ENCODE results near the gene ADAM15.

The ADAM15 gene

GRCh38 chr1:155073377-155074242 lies 22.5 kb downstream of the ADAM15 start:
- DNase-seq: peak; percentile 14

DNA sequence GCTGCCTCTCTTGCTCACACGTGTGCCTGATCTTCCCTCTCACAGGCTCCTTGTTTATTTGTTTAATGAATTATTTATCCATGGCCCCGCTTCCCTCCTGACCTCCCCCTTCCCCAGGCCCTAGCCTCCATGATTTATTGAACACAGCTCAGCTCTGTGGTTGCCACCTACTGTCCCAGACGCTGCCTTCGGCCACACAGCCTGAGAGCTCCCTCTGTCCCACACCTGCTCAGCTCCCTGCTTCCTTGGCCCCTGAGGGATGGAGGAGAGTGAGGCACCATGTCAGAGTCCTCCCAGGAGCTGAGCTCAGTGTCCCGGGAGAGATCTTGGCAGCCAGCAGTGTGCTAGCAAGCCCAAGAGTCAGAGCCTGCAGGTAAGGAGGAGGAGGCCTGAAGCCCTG lies 24.4 kb downstream of the ADAM15 start:
- DNase-seq: no peak

GRCh38 chr1:155076371-155076770 lies 25.3 kb downstream of the ADAM15 start:
- no peak for DNase-seq

DNA sequence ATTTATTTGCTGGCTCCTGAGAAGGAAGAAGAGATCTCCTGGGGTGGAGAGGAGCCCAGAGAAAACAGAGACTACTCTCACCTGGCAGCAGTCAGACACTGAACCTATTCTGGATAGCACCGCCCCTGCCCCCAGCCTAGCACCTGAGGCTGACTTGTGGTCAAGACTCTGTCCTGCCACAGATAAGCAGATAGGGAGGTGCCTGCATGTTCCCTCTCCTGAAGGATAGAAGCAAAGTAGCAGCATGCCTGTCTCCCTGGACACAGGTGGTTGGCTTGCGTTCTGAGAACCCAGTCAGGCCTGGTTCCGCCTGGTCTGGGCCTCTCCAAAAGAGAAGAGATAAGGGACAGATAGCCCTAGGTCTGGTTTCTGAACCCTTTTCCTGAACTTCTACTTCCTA lies 26.2 kb downstream of the ADAM15 start:
- DNase-seq: no peak

DNA sequence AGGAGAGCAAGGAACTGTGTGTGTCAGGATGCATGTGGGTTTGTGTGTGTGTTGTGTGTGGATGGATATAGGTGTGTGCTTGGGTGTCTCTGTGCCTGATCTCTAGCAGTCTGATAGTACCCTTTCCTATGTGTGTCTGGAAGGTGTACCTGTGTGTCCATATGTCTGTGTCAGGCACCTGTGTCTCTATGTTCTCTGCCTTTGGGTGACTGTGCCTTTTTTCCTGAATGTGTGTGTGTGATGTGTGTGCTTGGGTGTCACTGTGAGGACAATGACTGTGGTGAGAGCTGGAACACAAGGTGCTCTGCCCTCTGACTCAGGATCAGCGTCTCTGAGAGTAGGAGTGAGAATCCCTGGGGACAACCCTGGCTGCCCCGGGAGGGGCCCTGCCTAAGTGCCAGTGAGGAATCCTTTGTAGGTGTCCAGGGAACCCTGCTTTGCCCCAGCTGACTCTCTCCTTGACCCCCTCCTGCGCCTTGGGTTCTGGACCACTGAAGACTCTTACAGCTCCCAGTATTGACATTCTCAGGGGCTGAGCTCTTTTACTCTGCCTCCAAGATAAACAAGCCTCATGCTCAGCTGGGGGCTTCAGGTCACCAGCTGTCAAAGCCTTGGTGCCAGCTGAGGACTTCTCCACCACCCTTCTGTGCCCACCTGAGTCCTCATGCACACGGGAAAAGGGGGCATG lies 26.8 kb downstream of the ADAM15 start:
- DNase-seq: no peak

DNA sequence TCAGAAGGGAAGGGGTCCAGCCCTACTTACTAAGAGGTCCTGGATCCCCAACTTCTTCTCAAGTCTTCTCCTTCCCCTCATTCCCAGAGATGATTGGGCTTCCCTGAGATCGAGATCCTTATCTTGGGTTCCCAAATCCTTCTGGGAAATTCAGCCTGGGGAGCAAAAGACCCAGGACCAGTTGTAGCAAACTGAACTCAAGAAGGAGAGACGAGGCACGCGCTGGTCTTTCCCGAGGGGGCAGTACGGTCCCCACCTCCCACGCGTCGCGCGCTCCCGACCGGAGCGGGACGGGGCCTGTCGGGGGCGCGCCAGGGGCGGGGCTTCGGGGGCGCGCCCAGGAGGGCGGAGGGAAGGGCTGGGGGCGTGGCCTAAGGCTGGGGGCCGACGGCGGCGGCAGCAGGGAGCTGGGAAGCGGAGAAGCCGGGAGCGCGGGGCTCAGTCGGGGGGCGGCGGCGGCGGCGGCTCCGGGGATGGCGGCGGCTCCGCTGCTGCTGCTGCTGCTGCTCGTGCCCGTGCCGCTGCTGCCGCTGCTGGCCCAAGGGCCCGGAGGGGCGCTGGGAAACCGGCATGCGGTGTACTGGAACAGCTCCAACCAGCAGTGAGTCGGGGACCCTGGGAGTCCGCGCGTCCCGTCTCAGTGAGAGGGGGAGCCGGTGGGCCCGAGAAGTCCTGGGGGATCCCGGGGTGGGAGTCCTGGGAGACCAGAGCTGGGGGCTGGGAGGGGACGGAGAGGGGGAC lies 27.5 kb downstream of the ADAM15 start, which contains the start of gene EFNA3:
TSS of gene EFNA3 (plus strand) at position 369 of the 741 bp plus-strand sequence. CDS start at position 474, 105 bp downstream.
- peak; percentile 69 for DNase-seq

GRCh38 chr1:155079210-155079486 lies 28.0 kb downstream of the ADAM15 start:
- no peak for DNase-seq

DNA sequence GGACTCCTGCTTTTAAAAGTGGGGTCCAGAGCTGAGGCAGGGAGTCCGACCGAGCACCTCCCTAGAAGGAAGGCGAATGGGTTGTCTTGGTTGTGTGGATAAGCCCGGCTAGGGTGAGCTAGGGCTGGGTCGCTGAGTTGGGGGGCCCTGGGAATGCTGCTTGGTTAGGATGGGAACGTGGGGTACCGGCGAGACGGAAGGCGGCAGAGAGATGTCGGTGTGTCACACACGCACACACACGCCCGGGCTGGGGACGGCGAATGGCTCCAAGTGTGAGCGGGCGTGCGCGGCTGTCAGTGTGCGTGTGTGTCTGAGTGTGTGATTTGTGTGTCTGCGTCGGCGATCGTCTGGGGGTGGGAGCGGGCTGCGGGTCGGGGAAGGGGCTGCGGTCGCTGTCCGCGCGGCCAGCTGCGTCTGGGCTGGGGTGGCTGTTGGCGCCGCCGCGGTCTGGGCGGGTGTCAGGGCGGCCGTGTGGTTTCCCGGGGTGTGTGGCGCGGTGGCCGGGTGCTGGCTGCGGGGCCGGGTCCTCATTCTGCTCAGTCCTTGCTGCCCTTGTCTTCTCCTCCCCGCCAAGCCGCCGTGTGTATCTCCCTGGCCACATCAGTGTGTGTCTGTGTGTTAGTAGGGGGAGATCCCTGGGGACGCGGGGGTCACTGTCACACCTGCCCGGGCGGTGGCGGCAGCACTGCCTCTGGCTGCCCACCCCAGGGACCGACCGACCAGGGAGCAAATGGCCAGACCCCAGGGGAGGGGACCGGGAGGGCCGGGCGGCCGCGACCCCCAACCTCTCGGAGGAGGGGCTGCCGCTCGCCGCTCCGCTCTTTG lies 28.6 kb downstream of the ADAM15 start:
- DNase-seq: no peak

- DNase-seq: no peak
Measured at GRCh38 chr1:155080312-155081228, 29.5 kb downstream of the ADAM15 start.

DNA sequence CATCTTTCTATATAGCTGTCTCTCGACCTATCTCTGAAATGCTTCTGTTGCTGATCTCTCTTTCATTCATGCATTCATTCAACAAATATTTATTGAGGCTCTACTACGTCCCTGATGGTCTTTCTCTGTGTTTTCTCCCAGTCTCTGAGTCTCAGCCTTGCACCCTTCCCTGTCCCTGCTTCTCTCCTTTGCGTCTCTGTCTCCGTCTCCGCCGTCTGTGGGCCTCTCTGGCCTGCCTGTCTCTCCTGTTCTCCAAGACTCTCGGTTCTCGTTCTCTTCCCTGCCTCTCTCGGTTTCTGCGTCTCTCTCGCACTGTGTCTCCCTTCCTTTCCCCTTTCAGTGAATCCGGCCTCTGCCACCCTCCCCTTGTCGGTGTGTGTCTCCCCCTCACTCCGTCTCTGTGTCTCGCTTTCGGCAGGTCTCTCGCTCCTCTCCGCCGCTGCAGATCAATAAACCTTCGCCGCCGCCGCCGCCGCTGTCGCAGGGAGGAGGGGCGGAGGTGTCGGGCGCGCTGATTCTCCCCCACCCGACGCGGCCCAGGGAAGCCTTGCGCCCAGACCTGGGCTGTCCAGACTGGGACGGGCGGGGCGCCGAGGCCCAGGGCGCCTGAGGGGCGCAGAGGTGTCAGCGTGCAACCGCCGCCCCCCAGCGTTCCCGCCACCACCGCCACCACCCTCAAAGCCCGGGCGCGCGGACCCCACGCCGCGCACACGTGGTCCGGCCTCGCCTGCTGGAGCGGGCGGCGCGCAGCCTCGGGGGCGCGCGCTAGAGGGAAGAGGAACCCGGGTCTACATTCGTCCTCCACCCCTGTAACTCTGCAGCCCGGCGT lies 30.6 kb downstream of the ADAM15 start:
- peak; percentile 38 for DNase-seq

GRCh38 chr1:155082301-155083051 lies 31.4 kb downstream of the ADAM15 start:
- DNase-seq: no peak

GRCh38 chr1:155083052-155083541 lies 32.0 kb downstream of the ADAM15 start:
- no peak for DNase-seq

DNA sequence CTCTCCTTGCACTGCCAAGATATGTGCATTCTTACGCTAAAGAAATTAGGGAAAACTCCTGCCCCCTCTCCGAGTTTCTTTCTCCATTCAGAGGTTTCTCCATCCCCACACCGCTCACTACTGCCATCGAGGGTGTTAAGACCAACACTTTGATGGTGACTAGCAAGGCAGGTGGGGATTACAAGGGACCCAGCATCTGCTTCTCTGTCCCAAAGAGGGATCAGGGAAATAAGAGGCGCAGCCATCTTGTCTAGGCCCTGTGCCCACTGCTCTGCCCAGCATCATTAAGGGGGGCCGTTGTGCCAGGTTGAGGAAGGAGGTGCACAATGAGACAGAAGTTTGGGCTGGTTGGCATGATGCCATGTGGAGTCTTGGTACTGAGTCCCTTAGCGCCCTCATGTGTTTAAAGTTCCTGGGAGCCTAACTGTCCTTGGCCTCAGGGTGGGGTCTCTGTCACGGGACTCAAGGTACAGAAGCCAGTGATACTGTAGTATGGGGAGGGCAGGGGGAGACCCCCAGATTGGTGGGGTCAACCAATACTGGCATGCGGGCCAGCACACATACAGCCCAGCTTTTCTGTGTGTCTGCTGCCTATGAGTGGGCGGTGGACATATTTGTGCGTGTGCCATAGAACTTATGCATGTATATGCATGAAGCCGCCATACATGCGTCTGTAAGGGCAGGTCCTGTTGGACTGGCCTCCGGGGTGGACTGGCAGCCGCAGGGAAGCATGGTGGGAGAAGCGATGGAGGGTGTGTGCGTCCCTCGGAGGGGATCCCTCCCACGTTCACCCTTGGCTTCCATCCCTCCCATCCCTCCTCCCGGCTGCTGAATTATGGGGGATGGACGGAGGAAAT lies 33.0 kb downstream of the ADAM15 start:
- DNase-seq: peak; percentile 50

DNA sequence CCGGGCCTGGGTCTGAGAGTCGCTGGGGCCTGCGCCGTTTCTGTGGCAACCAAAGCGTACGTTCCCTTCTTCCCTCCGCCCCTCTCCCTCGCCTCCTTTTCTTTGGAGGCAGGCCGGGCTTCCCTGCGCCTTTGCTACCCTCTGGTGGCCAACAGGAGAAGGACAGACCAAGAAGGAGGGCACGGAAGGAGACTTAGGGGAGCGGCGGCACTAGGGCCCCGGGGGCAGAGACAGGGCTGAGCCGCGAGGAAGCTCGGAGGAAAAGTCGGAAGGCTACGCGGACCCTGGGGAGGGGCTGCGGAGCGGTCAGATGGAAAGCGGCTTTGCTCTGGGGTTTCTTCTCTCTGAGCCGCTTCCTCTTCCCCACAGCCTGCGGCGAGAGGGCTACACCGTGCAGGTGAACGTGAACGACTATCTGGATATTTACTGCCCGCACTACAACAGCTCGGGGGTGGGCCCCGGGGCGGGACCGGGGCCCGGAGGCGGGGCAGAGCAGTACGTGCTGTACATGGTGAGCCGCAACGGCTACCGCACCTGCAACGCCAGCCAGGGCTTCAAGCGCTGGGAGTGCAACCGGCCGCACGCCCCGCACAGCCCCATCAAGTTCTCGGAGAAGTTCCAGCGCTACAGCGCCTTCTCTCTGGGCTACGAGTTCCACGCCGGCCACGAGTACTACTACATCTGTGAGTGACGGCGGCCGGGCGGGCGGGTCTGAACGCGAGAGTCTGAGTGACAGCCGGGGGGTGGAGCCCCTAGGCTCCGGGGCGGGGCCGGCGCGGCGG lies 33.8 kb downstream of the ADAM15 start:
- peak; percentile 95 for DNase-seq

- peak; percentile 75 for DNase-seq
Measured at GRCh38 chr1:155085504-155086127, 34.5 kb downstream of the ADAM15 start.

- DNase-seq: peak; percentile 88
Measured at GRCh38 chr1:155086128-155086741, 35.1 kb downstream of the ADAM15 start.

All from activated CD4-positive, alpha-beta T cell treated with anti-CD3 and anti-CD28 coated beads, Interleukin-2, Interleukin-6, amounts not matched to agents 100 ng/mL and 50 ng/mL, durations not matched to agents 16 hours and 8 hours (primary cell).